K562 (cell line): ENCODE measurements around the gene NRM. TPM values are rescaled to one million over a fixed set of nuclear protein-coding genes. Genes with fewer than 3 reads are reported as not detected.

Source experiments
- BCLAF1 ChIP-seq, 2 experiments: fragments of 450-650 bp in 1 of 2; IDR thresholded peaks; 2 replicates each; pipeline ENCODE4 v1.6.1; 2011 to 2017; ENCODE audit warnings: low read depth in 2 of 2, antibody characterized with exemption in 1 of 2, borderline replicate concordance in 1 of 2, low read length in 1 of 2, mild to moderate bottlenecking in 1 of 2, mixed read lengths in 1 of 2; ENCODE audit not compliant: control insufficient read depth in 1 of 2
- BRF2 ChIP-seq: IDR thresholded peaks from 3 replicates; pipeline ENCODE4 v1.6.1; 2011; ENCODE audit warnings: borderline replicate concordance, mild to moderate bottlenecking; ENCODE audit not compliant: insufficient read length, insufficient read depth
- MEIS2 ChIP-seq: fragments of 450-650 bp; IDR thresholded peaks from 2 replicates; pipeline ENCODE4 v1.6.1; 2014; ENCODE audit warnings: mild to moderate bottlenecking; ENCODE audit not compliant: partially characterized antibody
- POLR2A ChIP-seq: fragments of 450-650 bp; conservative IDR thresholded peaks from 2 replicates; pipeline ENCODE4 v1.6.1; 2016
- STAG1 ChIP-seq: sonication (generic); formaldehyde crosslinking; IDR thresholded peaks from 2 replicates; pipeline ENCODE4 v1.5.0; 2020; ENCODE audit warnings: missing genetic modification reagents, borderline replicate concordance
- ZNF780A ChIP-seq: fragments of 250-450 bp; sonication (Bioruptor Pico); IDR thresholded peaks from 2 replicates; pipeline ENCODE4 v1.5.0; 2021; ENCODE audit warnings: mild to moderate bottlenecking
- polyA plus RNA-seq, 8 experiments: library from polyadenylated mRNA; depleted of rRNA in 4 of 8; stranded (reverse) in 5 of 8; unstranded in 3 of 8; fragments of >200 nt; fragmentation: Nextera tagmentation in 2 of 8; fragmentation: Illumina TruSeq in 1 of 8; extraction: Ambion mirVana in 2 of 8; extraction: Trizol in 1 of 8; gene quantifications; 2 replicates each; pipeline versions ENCODE4 v1.2.1 to v1.2.3, GENCODE V29; 2011 to 2014; ENCODE audit warnings: inconsistent platforms in 1 of 8, missing spikeins in 1 of 8
- total RNA-seq, 7 experiments: library from RNA; depleted of rRNA in 6 of 7; stranded (reverse); fragments of >200 nt in 6 of 7; fragmentation: Illumina TruSeq in 2 of 7; extraction: Trizol in 2 of 7; gene quantifications; 2 replicates each; pipeline versions ENCODE4 v1.2.1 to v1.2.3, GENCODE V29; 2011 to 2021; ENCODE audit warnings: low replicate concordance in 1 of 7
- TF ChIP-seq, protein P1 (sequence below), 2 experiments: IDR thresholded peaks in 1 of 2; conservative IDR thresholded peaks in 1 of 2; 2 replicates each; pipeline ENCODE4 v1.6.1; 2016; ENCODE audit warnings: low read depth in 2 of 2, mild to moderate bottlenecking in 1 of 2, missing compliant biosample characterization in 1 of 2, missing genetic modification characterization in 1 of 2, moderate library complexity in 1 of 2

NRM gene
- total and polyA plus RNA-seq, 9 of the 15 experiments (the other 6 are each of a cell fraction or from before 2014, with no cell fraction given) = 9.7 to 58.2 (median 18.1) TPM

DNA sequence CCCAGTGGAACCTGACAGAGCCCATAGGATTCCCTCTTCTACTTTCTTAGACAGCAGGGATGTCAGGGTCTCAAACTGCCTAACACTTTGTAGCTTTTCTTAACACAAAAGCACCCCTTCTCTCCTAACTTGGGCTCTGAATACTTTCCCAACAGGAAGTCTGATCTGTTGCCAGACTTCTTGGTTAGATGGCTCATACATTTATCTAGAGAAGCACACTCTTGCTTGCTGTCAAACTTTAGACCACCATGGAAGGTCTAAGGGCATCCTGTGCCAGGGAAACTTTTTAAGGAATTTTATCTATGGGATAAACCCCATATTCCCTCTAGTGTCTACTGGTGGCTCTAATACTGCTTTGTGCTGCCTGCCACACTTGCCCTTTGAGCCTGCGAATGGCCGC is 47.1 kb downstream of the NRM start (continued):
- TF ChIP-seq STAG1 (CRISPR knock-in tag) (no peak), BCLAF1 (IDR thresholded peaks at IDR 0.05; ENCODE audit: borderline replicate concordance in 1 of 2, control insufficient read depth in 1 of 2, low read depth in 2 of 2, low read length in 1 of 2) (no peak), MEIS2 (no peak), POLR2A (no peak), BRF2 (no peak), ZNF780A (CRISPR knock-in tag) (no peak)
- TF ChIP-seq, protein P1, sequence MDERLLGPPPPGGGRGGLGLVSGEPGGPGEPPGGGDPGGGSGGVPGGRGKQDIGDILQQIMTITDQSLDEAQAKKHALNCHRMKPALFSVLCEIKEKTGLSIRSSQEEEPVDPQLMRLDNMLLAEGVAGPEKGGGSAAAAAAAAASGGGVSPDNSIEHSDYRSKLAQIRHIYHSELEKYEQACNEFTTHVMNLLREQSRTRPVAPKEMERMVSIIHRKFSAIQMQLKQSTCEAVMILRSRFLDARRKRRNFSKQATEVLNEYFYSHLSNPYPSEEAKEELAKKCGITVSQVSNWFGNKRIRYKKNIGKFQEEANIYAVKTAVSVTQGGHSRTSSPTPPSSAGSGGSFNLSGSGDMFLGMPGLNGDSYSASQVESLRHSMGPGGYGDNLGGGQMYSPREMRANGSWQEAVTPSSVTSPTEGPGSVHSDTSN (CRISPR knock-in tag; IDR thresholded peaks at IDR 0.05; ENCODE audit: low read depth) = no peak
- TF ChIP-seq, protein P1 (tag; conservative IDR thresholded peaks at IDR 0.05; ENCODE audit: low read depth) = no peak
- TF ChIP-seq, all 486 proteins: peak for 0
